NCI-H446 treated with DMSO at 0.1 percent for 48 hours (cell line): Measurements from ENCODE around the gene RPL41.

ENCODE experiments used
- DNase-seq: peaks from one replicate; lab custom pipeline; 2025; lab: John Stamatoyannopoulos, UW

RPL41 gene

DNA sequence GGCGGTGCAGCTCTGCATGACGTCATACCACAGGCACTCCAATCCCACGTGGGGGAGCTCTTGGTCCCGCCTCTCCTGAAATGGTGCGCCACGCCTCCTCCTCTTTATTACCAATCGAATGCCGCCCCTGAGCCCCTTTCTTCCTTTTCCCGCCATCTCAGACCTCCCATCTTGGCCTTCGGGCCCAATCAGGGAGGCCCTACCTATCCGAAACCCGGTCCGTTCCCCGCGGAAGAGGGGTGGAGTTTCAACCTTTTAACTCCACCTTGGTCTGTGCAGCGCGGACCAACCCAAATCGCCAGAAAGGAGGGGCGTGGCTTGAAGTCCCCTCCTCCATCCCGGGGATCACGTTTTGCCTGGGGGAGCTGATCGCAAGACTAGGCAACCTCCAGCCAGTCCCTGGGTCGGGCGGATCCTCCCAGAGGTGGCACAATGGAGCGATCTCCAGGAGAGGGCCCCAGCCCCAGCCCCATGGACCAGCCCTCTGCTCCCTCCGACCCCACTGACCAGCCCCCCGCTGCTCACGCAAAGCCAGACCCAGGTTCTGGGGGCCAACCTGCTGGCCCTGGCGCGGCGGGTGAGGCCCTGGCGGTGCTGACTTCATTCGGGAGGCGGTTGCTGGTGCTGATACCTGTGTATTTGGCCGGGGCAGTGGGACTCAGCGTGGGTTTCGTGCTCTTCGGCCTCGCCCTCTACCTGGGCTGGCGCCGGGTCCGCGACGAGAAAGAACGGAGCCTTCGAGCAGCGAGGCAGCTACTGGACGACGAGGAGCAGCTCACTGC lies 11.6 kb downstream of the RPL41 start, which contains the start of gene ESYT1:
Gene ESYT1 (plus strand): TSS at position 380 of the 782 bp plus-strand sequence. CDS start 53 bp downstream, at position 433.
- peak; percentile 99 for DNase-seq

- no peak for DNase-seq
Measured at GRCh38 chr12:56128670-56129205, 12.3 kb downstream of the RPL41 start.

DNA sequence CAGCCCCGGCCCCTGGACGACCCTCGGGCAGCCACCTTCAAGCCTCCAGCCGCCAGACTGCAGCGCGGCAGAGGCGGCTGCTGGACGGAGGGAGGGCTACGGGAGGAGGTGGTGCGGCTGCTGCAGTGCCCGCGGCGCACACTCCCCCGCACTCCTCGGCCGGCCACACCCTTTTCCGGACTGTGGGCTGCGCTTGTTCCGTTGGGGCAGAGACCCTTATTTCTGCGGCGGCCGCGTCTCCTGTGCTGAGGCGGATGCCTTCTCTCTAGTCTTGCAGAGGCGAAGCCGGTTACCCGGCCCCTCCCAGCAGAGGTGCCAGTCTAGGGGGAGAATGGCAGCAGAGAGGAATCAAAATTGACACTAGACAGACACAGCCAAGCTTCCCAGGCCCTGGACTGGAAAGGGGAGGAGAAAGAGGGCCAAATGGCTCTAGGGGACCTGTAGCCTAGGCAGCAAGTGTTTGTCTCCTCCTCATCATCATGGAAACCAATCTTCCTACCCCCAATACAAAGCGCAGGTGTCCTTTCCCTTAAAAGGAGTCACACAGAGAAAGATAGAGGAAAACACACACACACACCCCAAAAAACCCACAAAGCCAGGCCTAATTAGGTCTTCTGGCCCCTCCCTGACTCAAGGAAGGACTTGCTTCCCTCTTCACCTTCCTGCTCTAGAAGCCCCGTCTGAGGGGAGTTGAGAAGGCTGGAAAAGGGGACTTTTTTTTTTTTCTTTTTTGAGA lies 12.9 kb downstream of the RPL41 start:
- no peak for DNase-seq

GRCh38 chr12:56129942-56130495 lies 13.6 kb downstream of the RPL41 start:
- DNase-seq = no peak

DNA sequence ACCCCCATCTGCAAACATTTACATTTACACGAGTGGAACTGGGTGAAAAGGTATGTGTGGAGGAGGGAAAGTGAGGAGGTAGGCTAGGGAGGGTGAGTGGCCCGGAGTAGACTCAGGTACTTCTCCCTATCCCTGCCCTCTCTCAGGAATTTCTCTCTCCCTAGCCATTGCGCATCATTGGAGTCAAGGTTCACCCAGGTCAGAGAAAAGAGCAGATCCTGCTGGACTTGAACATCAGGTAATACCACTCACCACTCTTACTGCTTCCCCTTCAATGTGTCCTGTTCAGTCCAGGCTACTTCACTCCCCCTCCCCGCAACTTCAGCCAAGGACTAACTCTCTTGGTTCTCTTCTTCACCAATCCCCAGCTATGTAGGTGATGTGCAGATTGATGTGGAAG lies 14.4 kb downstream of the RPL41 start:
- no peak for DNase-seq

GRCh38 chr12:56134897-56135296 lies 18.5 kb downstream of the RPL41 start:
- no peak for DNase-seq

- no peak for DNase-seq
Measured at GRCh38 chr12:56137853-56138571, 21.6 kb downstream of the RPL41 start.

GRCh38 chr12:56141946-56142784 lies 25.7 kb downstream of the RPL41 start:
- DNase-seq = no peak

GRCh38 chr12:56143217-56143616 lies 26.8 kb downstream of the RPL41 start:
- no peak for DNase-seq

DNA sequence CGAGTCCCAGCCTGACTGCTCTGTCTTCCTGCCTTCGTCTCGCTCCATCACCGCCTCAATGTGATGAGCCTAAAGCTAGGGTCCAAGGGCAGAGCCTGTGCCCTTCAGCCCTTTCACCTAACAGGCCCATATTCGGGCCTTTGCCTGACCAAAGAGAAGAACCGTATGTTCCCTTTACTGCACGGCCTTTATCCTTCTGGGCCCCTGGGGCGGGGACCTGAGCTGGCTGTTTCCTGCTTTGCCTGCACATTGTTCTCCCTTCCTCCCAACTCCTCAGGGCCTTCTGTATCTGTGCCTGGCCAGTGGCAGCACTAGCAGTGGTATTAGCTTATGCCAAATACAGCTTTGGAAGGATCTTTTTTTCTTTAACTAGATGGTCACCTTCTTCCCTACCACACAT lies 27.4 kb downstream of the RPL41 start:
- DNase-seq = no peak

DNA sequence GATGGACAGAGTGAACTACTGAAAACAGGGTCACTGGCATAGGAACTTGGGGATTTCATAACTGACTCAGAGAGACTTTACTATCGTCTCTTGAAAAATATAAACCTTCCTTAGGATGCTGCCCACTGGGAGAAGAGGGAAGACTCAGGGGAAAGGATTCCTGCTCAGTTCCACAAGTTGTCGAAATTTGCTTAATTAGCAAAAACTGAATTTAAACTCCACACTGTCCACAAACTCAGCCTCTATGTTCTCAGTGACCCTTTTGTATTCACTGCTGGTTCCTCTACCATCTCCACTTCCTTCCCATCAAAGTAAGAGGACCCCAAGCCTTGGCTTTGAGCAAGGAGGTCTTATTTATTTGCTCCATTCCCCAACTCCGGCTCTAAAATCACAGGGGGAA lies 28.8 kb downstream of the RPL41 start:
- DNase-seq = no peak

GRCh38 chr12:56146492-56147460 lies 30.3 kb downstream of the RPL41 start:
- no peak for DNase-seq

DNA sequence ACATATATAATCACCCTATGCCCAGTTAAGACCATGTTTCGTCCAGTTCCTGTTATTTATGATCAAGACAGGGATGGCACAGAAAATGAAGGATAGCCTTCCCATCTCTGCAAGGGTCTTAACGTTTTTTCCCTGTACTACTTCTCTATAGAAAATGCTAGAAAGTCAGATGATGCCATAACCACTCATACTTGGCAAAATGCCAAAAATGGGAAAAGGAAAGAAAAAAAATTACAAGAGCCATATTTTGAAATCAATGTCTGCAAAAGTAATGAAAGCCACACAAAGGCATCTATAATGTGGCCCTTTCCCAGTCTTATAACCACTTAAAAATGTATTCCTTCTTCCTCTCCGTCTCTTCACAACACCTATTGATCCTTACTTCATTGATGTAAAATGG lies 34.1 kb downstream of the RPL41 start:
- DNase-seq = no peak

GRCh38 chr12:56151672-56152131 lies 35.3 kb downstream of the RPL41 start:
- no peak for DNase-seq

GRCh38 chr12:56152132-56152755 lies 35.8 kb downstream of the RPL41 start, which contains the start of gene MYL6B:
Gene MYL6B (plus strand): TSS chr12:56152587. CDS start chr12:56153919, 1,332 bp downstream.
- peak; percentile 67 for DNase-seq

GRCh38 chr12:56152756-56153677 lies 36.6 kb downstream of the RPL41 start:
- DNase-seq = no peak

- DNase-seq = no peak
Measured at GRCh38 chr12:56153678-56154065, 37.2 kb downstream of the RPL41 start.

DNA sequence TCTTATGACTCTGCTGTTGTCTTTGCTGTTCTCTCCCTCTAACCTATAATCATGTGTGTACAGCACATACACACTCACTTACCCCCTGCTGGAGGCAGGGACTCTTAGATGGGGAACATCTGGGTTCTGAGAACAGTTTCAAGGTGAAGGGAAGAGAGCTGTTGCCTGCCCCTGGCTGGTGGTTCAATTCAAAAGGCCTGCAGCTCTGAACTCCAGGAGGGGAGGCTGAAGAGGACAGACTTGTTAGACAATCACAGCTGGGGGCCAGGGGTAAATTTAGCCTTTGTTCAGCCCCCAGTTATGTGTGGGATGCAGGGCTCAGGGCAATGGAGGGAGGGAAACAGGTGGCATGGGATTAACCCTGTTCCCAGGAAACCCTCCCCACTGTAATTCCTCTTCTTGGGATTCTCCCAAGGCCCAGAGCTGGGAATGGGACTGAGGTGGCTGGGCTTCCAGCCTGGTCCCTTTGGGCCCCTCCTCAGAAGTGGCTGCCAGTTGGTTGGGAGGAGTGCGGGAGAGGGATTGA lies 37.9 kb downstream of the RPL41 start:
- DNase-seq = no peak
